Measurements from ENCODE around the gene TBK1.

DNA sequence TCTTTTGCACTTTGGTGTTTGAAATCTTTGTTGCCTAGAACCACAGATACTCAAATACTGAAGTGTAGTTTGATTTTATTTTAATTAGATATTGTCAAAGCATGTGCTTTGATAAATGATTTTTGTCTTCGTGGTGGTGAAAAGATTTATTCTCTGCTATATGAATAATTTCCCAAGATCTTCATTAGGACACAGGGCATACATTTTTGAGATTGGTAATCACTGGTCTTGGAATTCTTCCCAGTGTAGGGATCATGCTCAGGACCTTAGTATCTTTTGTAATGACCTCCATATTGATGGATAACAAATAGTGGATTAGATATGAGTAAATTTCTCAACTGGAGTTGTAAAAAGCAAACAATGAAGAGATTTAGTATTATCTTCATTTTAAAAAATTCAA lies 28.2 kb downstream of the TBK1 start:
- no peak for TF ChIP-seq CTCF (IDR thresholded peaks at IDR 0.05)
- TF ChIP-seq POLR2A (IDR thresholded peaks at IDR 0.05), result no peak
- no peak for TF ChIP-seq POLR2AphosphoS5 (IDR thresholded peaks at IDR 0.05; ENCODE audit: insufficient read depth in 1 of 2, low read depth in 1 of 2)
